ENCODE results near the gene NDUFV2. TPM values are rescaled to one million over a fixed set of nuclear protein-coding genes. Genes with fewer than 3 reads are reported as not detected.

Gene NDUFV2
- polyA plus RNA-seq, 1 donor (not counting 4 experiments of a cell fraction or from before 2014, with no cell fraction given) = 202 TPM

GRCh38 chr18:9123520-9123919 lies 21.0 kb downstream of the NDUFV2 start:
- Histone ChIP-seq H3K9me1 (ENCODE audit: control insufficient read depth, extremely low read depth, insufficient read depth, low read length) (no peaks in the 10 kb centered on the region), H3K9me3 (ENCODE audit: control insufficient read depth, low read depth, low read length) (no peaks in the 10 kb centered on the region), H3K4me1 (ENCODE audit: control insufficient read depth, extremely low read depth, insufficient read depth, low read length) (peaks cover 21% of the 10 kb centered on the region), H3K9ac (ENCODE audit: control insufficient read depth, extremely low read depth, insufficient read depth, low read length) (no peak overlapping the region), H3K79me2 (ENCODE audit: control insufficient read depth, insufficient read depth, low read length) (peaks cover 32% of the 10 kb centered on the region), H3K36me3 (ENCODE audit: control insufficient read depth in 2 of 2, extremely low read depth in 1 of 2, insufficient read depth in 2 of 2, low read length in 2 of 2) (peaks cover 4 to 22% of the 10 kb centered on the region in 2 experiments), H4K20me1 (ENCODE audit: control insufficient read depth, extremely low read depth, insufficient read depth, low read length) (no peaks in the 10 kb centered on the region), H3K4me3 (ENCODE audit: control insufficient read depth in 2 of 3, extremely low read depth in 1 of 3, insufficient read depth in 2 of 3, low read depth in 1 of 3, low read length in 3 of 3) (no peak overlapping the region), H3K4me2 (ENCODE audit: control insufficient read depth, extremely low read depth, insufficient read depth, low read depth, low read length) (no peak overlapping the region), H3K27ac (ENCODE audit: control insufficient read depth, insufficient read depth, low read length) (no peak overlapping the region), H3K27me3 (ENCODE audit: control insufficient read depth, extremely low read depth, insufficient read depth, low read length) (no peaks in the 10 kb centered on the region), H2AFZ (ENCODE audit: control insufficient read depth, low read length) (no peak overlapping the region)
- TF ChIP-seq CTCF (optimal IDR thresholded peaks at IDR 0.05 in 1 of 3, IDR thresholded peaks at IDR 0.05 in 1 of 3, conservative IDR thresholded peaks at IDR 0.05 in 1 of 3; ENCODE audit: extremely low read depth in 1 of 3, insufficient read depth in 2 of 3, low read length in 3 of 3) = no peak
- no peak for TF ChIP-seq EZH2 (IDR thresholded peaks at IDR 0.05; ENCODE audit: low read length)
- no peak for FAIRE-seq
- no peak for DNase-seq (ENCODE audit: low read depth, low spot score)
- dilution Hi-C loops (cut with MboI; ENCODE audit: extremely low pct_ligation_motif_present, low sequenced_read_pairs) = no loop called here

DNA sequence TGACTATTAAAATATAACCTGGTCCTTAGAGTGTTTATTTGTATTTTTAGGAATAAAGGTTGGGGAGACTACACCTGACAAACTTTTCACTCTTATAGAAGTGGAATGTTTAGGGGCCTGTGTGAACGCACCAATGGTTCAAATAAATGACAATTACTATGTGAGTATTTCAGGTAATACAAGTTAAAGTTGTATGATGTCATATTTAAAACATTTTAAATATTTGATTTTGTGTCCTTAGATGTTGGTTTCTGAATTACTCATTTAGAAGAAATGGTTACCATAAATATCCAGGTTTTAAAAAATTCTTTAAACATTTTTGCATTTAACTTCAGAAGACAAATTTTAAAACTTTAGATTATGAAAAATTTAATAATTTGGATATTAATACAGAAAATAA lies 22.3 kb downstream of the NDUFV2 start:
- H3K79me2 ChIP-seq (ENCODE audit: control insufficient read depth, insufficient read depth, low read length) = peaks cover 27% of the 10 kb centered on the region
- no peaks in the 10 kb centered on the region for H3K27me3 ChIP-seq (ENCODE audit: control insufficient read depth, extremely low read depth, insufficient read depth, low read length)
- no peak for TF ChIP-seq CTCF (optimal IDR thresholded peaks at IDR 0.05 in 1 of 3, IDR thresholded peaks at IDR 0.05 in 1 of 3, conservative IDR thresholded peaks at IDR 0.05 in 1 of 3; ENCODE audit: extremely low read depth in 1 of 3, insufficient read depth in 2 of 3, low read length in 3 of 3)
- no peak for TF ChIP-seq EZH2 (IDR thresholded peaks at IDR 0.05; ENCODE audit: low read length)
- H3K9ac ChIP-seq (ENCODE audit: control insufficient read depth, extremely low read depth, insufficient read depth, low read length) = no peak overlapping the region
- no peaks in the 10 kb centered on the region for H3K9me1 ChIP-seq (ENCODE audit: control insufficient read depth, extremely low read depth, insufficient read depth, low read length)
- peaks cover 8 to 19% of the 10 kb centered on the region in 2 experiments for H3K36me3 ChIP-seq (ENCODE audit: control insufficient read depth in 2 of 2, extremely low read depth in 1 of 2, insufficient read depth in 2 of 2, low read length in 2 of 2)
- no peak overlapping the region for H3K4me2 ChIP-seq (ENCODE audit: control insufficient read depth, extremely low read depth, insufficient read depth, low read depth, low read length)
- H3K27ac ChIP-seq (ENCODE audit: control insufficient read depth, insufficient read depth, low read length) = no peak overlapping the region
- DNase-seq (ENCODE audit: low read depth, low spot score) = no peak
- no peaks in the 10 kb centered on the region for H3K9me3 ChIP-seq (ENCODE audit: control insufficient read depth, low read depth, low read length)
- peaks cover 8% of the 10 kb centered on the region for H3K4me1 ChIP-seq (ENCODE audit: control insufficient read depth, extremely low read depth, insufficient read depth, low read length)
- H2AFZ ChIP-seq (ENCODE audit: control insufficient read depth, low read length) = no peak overlapping the region
- H4K20me1 ChIP-seq (ENCODE audit: control insufficient read depth, extremely low read depth, insufficient read depth, low read length) = no peaks in the 10 kb centered on the region
- dilution Hi-C loops (cut with MboI; ENCODE audit: extremely low pct_ligation_motif_present, low sequenced_read_pairs) = no loop called here
- no peak overlapping the region for H3K4me3 ChIP-seq (ENCODE audit: control insufficient read depth in 2 of 3, extremely low read depth in 1 of 3, insufficient read depth in 2 of 3, low read depth in 1 of 3, low read length in 3 of 3)
- FAIRE-seq = no peak

Measured in keratinocyte (primary cell).